ACC112 (cell line): Measurements from ENCODE around the gene TLNRD1.
"Not testable (repeated sequence)": the region's sequence is repeated elsewhere in the genome, so short reads cannot be mapped to it uniquely, and the experiment has no call there.

Experiments used
- H2AFZ ChIP-seq: fragments of 200-600 bp; sonication (generic); one replicate; pipeline ENCODE4 v1.6.0; 2017; ENCODE audit warnings: antibody characterized with exemption, low read length; ENCODE audit not compliant: unreplicated experiment
- H3K27ac ChIP-seq: fragments of 200-600 bp; sonication (generic); 2 replicates; pipeline ENCODE4 v1.5.1; 2014; ENCODE audit warnings: low read depth, mild to moderate bottlenecking, antibody characterized with exemption, low read length, moderate library complexity
- H3K27me3 ChIP-seq: fragments of 200-600 bp; sonication (generic); 2 replicates; pipeline ENCODE4 v1.6.1; 2014; ENCODE audit warnings: mild to moderate bottlenecking, antibody characterized with exemption, low read length, moderate library complexity, mixed read lengths; ENCODE audit not compliant: insufficient read depth
- H3K36me3 ChIP-seq: fragments of 200-600 bp; sonication (generic); 2 replicates; pipeline ENCODE4 v1.6.1; 2016; ENCODE audit warnings: mild to moderate bottlenecking, antibody characterized with exemption, low read length, moderate library complexity, mixed read lengths; ENCODE audit not compliant: insufficient read depth
- H3K4me1 ChIP-seq: fragments of 200-600 bp; sonication (generic); one replicate; pipeline ENCODE4 v1.6.1; 2016; ENCODE audit warnings: low read length, mixed read lengths; ENCODE audit not compliant: insufficient read depth, unreplicated experiment, control insufficient read depth
- H3K4me3 ChIP-seq: fragments of 200-600 bp; sonication (generic); 2 replicates; pipeline ENCODE4 v1.5.1; 2014; ENCODE audit warnings: mild to moderate bottlenecking, low read depth, low read length
- H3K79me2 ChIP-seq: fragments of 200-600 bp; sonication (generic); one replicate; pipeline ENCODE4 v1.6.0; 2016; ENCODE audit warnings: low read length; ENCODE audit not compliant: control insufficient read depth, unreplicated experiment, insufficient read depth

The TLNRD1 gene

GRCh38 chr15:81000624-81001151 is at the start of gene TLNRD1:
Gene TLNRD1, plus strand, starts transcription at chr15:81000923. Its CDS starts 1,349 bp downstream, at chr15:81002272.
- H3K4me3 ChIP-seq, result peak within 1 kb of the TSS; percentile 93
- no peaks in the 10 kb centered on the region for H3K27me3 ChIP-seq
- H2AFZ ChIP-seq, result peak within 1 kb of the TSS; percentile 91
- peak within 1 kb of the TSS; percentile 71 for H3K27ac ChIP-seq
- peaks cover 35% of the 10 kb centered on the region for H3K4me1 ChIP-seq
- H3K36me3 ChIP-seq, result peaks cover 11% of the 10 kb centered on the region
- H3K79me2 ChIP-seq, result peaks cover 51% of the 10 kb centered on the region

DNA sequence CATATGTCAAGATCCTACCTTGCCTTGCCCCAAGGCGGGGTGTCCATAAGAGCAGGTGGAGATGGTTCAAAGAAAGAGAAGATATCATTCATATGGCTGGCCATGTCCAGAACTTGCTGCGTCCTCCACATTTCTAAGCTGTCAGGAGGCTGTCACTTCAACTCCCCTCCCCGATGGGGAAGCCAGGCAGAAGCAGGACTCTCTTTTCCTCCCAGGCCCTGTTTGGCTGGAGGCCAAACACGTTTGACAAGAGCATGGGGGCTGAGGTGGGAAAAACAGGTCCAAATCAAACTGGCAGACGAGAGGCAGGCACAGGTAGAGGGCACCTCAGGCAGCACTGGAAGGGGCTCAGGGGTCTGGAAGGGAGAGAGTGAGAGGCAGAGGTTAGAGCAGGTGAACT is 48.8 kb upstream of the TLNRD1 start:
- H3K27ac ChIP-seq, result no peak overlapping the region
- H2AFZ ChIP-seq, result no peak overlapping the region
- H3K4me1 ChIP-seq, result peaks cover 11% of the 10 kb centered on the region
- no peak overlapping the region for H3K4me3 ChIP-seq
- peaks cover 4% of the 10 kb centered on the region; the same call in 1 of the 2 replicates for H3K36me3 ChIP-seq
- no peaks in the 10 kb centered on the region for H3K27me3 ChIP-seq
- H3K79me2 ChIP-seq, result no peaks in the 10 kb centered on the region

DNA sequence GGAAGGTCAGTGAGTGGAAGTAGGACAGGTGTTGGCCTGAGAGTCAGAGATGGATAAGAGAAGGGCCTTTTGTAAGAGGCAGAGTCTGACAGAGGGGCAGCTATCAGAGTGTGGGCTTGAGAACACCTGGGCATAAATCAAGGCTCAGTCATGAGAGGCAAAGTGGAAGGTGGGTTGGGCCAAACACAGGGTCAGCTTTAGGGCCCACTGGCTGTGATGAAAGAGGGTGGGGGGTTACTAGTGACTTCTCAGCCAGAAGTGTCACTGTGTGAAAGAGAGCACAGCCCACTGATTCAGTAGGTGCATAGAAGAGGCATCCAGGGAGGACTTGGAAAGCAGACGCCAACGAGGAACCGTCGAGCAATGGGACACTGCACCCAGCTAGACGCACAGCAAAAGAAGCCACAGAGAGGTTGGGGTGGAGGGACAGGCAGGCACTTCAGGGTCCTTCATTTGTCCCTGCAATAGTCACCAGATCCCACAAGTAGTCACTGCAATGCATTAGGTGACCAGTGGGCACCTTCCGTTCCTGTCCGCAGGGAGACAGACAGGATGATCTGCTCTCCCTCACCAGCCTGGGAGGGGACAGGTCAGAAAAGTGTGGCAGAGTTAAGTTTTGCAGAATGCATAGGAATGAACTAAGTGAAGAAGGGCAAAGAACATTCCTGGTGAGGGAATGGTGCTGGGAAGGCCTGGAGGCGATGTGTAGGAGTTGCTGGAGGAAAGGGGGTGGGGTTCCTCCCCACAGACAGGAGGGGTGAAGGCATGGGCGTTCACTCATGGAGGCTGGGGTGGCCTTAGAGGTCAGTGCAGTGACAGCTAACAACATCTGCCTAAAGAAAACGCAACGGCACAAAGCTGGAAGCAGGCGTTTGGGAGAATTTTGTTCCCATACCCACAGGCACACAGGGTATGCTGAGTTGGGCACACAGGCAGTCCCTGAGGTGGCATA is 47.4 kb upstream of the TLNRD1 start:
- Histone ChIP-seq H3K79me2 (no peaks in the 10 kb centered on the region), H2AFZ (no peak overlapping the region), H3K4me3 (no peak overlapping the region), H3K36me3 (peaks cover 3% of the 10 kb centered on the region; the same call in 1 of the 2 replicates), H3K27ac (no peak overlapping the region), H3K4me1 (peaks cover 15% of the 10 kb centered on the region), H3K27me3 (no peaks in the 10 kb centered on the region)

- Histone ChIP-seq H3K4me1 (peaks cover 15% of the 10 kb centered on the region), H3K79me2 (no peaks in the 10 kb centered on the region), H2AFZ (no peak overlapping the region), H3K27me3 (no peaks in the 10 kb centered on the region), H3K27ac (no peak overlapping the region), H3K36me3 (peaks cover 7% of the 10 kb centered on the region; the same call in 1 of the 2 replicates), H3K4me3 (no peak overlapping the region)
These were observed 46.6 kb upstream of the TLNRD1 start for GRCh38 chr15:80953953-80954778.

GRCh38 chr15:80955571-80956452 is 44.9 kb upstream of the TLNRD1 start:
- H3K27ac ChIP-seq, H3K4me3 ChIP-seq, H3K27me3 ChIP-seq, H3K79me2 ChIP-seq, H3K36me3 ChIP-seq, H2AFZ ChIP-seq: not testable (repeated sequence)
- peaks cover 15% of the 10 kb centered on the region for H3K4me1 ChIP-seq

- no peaks in the 10 kb centered on the region for H3K27me3 ChIP-seq
These were observed 43.2 kb upstream of the TLNRD1 start for GRCh38 chr15:80957556-80957955.

GRCh38 chr15:80957976-80958375 is 42.7 kb upstream of the TLNRD1 start:
- Histone ChIP-seq H2AFZ (no peak overlapping the region), H3K4me3 (no peak overlapping the region), H3K79me2 (no peaks in the 10 kb centered on the region), H3K27me3 (no peaks in the 10 kb centered on the region), H3K4me1 (peaks cover 15% of the 10 kb centered on the region), H3K27ac (no peak overlapping the region), H3K36me3 (peaks cover 4% of the 10 kb centered on the region; the same call in 1 of the 2 replicates)

More at GRCh38 chr15:80957556-80957955, 43.2 kb upstream of the TLNRD1 start:
- peaks cover 4% of the 10 kb centered on the region; the same call in 1 of the 2 replicates for H3K36me3 ChIP-seq
- peaks cover 15% of the 10 kb centered on the region for H3K4me1 ChIP-seq
- H3K27ac ChIP-seq, result no peak overlapping the region
- no peaks in the 10 kb centered on the region for H3K79me2 ChIP-seq
- no peak overlapping the region for H2AFZ ChIP-seq
- no peak overlapping the region for H3K4me3 ChIP-seq

DNA sequence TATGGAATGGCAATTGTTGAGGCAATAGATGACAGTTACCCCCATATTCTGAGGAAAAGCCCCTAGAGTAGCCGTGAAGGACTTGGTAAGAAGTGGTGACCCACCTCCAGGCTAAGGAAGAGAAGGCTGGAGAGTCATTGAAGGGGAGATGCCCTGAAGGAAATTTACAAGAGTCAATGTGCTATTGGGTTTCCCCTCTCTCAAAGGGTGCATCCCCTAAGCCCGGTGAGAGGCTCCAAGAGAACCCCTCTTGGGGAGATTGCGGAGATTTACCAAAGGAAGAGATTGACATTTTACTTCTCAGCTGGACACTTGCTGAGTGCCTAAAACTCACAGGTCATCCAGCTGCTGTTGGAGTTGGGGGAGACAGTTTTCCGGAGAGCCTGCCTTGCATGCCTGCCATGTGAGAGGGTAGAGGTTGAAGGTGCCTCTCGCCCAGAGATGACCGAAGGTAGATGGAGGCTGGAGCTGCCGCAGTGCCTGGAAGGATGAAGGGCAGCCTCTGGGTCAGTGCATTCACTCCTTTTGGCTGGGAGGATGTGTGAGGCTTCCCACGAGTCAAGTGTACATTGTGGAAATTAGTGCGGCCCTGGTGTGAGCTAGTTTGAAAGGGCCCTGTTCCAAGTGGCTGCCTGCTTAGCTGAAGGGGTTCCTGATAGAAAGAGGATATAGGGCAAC is 41.8 kb upstream of the TLNRD1 start:
- Histone ChIP-seq H3K27ac (no peak overlapping the region), H2AFZ (no peak overlapping the region), H3K4me3 (no peak overlapping the region), H3K36me3 (peaks cover 4% of the 10 kb centered on the region; the same call in 1 of the 2 replicates), H3K79me2 (no peaks in the 10 kb centered on the region), H3K4me1 (peaks cover 15% of the 10 kb centered on the region), H3K27me3 (no peaks in the 10 kb centered on the region)

GRCh38 chr15:80965454-80965853 is 35.3 kb upstream of the TLNRD1 start:
- not testable (repeated sequence) for H3K27ac ChIP-seq, H3K36me3 ChIP-seq, H3K79me2 ChIP-seq, H3K4me3 ChIP-seq, H3K4me1 ChIP-seq, H3K27me3 ChIP-seq, H2AFZ ChIP-seq
